ENCODE data around the gene EBP.

EBP gene

DNA sequence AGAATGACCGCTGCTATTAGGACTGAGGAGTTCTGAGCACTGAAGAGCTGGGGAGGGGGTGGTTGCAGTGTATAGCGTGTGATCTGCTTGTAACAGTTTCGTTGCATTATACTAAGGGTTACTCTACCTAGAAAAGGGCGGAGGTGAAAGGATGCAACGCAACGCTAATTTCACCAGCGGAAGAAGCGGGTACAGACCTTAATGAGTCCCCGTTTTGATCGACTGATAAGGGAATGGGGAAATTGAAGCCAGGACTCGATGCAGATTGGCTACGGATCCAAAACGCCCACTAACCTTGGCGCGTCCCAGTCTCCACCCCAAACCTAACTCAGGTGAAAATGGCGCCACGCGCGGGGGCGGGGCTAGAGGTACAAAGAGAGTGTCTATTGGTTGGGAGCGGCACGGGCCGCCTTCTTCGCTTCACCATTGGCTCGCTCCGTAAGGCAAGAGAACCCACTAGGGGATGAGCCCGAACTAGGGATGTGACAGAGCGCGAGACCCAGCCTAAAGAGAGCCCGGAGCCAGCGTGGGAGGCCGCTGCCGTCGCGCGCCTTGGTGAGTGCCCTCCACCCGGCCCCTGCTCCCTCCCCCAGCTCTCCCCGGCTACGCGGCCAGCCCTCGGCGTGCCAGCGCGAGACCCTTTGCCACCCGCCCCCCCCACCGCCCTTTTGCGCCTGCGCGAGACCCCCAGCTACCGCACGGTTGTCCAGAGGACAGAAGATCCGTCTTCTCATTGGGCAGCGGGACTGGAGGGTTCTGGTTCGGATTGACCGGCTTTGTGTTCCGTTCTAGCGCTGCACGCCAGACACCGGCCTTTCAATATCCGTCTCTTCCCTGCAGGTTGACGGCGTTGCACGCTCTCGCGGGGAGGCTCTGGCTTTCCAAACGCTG lies at the start of gene EBP:
Gene EBP (plus strand): TSS at position 456 of the 891 bp plus-strand sequence. CDS start 1,964 bp downstream, outside the sequence.
- peak; percentile 84 for DNase-seq (ENCODE audit: low read depth, low spot score)
- in situ Hi-C loops (cut with HindIII; ENCODE audit: low sequenced_read_pairs) = no loop called here
- TF ChIP-seq, protein P1, sequence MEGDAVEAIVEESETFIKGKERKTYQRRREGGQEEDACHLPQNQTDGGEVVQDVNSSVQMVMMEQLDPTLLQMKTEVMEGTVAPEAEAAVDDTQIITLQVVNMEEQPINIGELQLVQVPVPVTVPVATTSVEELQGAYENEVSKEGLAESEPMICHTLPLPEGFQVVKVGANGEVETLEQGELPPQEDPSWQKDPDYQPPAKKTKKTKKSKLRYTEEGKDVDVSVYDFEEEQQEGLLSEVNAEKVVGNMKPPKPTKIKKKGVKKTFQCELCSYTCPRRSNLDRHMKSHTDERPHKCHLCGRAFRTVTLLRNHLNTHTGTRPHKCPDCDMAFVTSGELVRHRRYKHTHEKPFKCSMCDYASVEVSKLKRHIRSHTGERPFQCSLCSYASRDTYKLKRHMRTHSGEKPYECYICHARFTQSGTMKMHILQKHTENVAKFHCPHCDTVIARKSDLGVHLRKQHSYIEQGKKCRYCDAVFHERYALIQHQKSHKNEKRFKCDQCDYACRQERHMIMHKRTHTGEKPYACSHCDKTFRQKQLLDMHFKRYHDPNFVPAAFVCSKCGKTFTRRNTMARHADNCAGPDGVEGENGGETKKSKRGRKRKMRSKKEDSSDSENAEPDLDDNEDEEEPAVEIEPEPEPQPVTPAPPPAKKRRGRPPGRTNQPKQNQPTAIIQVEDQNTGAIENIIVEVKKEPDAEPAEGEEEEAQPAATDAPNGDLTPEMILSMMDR (IDR thresholded peaks at IDR 0.05; ENCODE audit: low read depth, low read length) = no peak
- peak within 1 kb of the TSS; percentile 65 for H3K4me3 ChIP-seq (ENCODE audit: low read depth, low read length)

DNA sequence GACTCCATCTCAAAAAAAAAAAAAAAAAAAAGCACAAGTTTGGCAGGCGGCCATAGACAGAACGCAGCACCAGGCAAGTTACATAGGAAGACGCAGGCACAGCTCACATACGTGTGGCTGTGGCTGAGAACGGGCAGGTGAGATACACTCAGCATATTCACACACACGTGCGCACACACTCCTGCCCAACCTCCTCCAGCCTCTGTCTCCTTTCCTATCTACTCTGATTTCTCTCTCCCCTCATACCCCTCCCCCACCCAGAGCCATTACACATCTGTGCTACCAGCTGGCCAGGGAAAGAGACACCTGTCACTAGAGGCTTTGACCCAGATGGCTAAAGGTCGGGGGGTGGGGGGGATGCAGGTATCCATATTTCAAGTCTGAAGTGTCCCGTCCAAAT lies 49.4 kb upstream of the EBP start:
- in situ Hi-C loops (cut with HindIII; ENCODE audit: low sequenced_read_pairs) = no loop called here
- TF ChIP-seq, protein P1 (IDR thresholded peaks at IDR 0.05; ENCODE audit: low read depth, low read length) = no peak
- DNase-seq (ENCODE audit: low read depth, low spot score) = no peak
- H3K4me3 ChIP-seq (ENCODE audit: low read depth, low read length) = no peak overlapping the region

DNA sequence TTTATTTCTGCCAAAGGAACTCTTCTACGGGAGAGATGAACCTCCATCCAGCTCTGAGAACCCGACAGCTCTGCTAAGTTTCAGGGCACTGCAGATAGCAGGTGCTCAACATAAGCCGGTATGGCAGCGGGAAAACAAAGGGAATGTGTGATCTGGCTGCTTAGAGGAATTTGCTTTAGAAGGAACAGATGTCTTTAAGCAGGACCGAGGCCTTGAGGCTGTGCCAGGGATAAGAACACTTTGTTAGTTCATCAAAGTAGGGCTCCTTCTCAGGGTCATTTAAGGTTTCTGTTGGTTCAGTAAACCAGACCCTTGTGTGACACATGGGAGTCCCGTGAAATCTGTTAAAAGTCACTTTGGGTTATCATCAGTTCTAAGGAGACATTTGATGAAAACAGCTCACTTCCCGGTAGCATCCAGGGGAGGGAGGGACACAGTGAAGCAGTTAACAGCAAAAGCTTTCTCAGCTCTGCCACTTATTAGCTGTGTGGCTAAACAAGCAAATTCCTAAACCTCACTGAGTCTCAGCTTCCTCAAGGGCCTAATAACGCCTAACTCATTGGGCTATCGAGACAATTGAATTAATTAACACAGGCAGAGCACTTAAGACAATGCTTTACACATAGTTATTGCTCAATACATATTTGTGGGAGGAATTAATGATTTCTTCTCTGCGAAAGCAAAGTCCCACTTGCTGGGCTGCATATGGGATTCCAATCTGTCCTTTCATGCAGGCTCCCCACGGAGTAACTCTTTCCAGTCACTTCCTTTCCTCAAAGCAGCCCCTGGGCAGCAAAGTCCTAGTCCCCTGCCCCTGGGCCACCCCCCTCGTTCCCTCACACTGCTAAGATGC lies 48.5 kb upstream of the EBP start:
- in situ Hi-C loops (cut with HindIII; ENCODE audit: low sequenced_read_pairs) = no loop called here
- DNase-seq (ENCODE audit: low read depth, low spot score) = peak; percentile 18
- H3K4me3 ChIP-seq (ENCODE audit: low read depth, low read length) = no peak overlapping the region
- TF ChIP-seq, protein P1 (IDR thresholded peaks at IDR 0.05; ENCODE audit: low read depth, low read length) = no peak

DNA sequence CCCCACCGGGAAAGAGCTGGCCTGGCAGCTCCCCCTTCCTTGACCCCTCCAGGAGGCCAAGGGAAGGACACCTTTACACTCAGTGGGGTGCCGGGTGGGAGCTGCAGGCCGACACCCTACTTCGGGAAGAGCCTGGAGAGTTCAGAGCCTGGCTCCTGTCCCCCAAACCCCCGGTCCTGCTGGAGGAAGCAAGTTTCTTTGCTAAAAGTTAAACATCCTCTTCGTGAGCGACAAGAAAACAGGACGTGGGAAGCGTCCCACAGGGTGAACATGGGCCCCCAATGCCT lies 48.0 kb upstream of the EBP start:
- H3K4me3 ChIP-seq (ENCODE audit: low read depth, low read length) = no peak overlapping the region
- DNase-seq (ENCODE audit: low read depth, low spot score) = no peak
- in situ Hi-C loops (cut with HindIII; ENCODE audit: low sequenced_read_pairs) = no loop called here
- TF ChIP-seq, protein P1 (IDR thresholded peaks at IDR 0.05; ENCODE audit: low read depth, low read length) = no peak

DNA sequence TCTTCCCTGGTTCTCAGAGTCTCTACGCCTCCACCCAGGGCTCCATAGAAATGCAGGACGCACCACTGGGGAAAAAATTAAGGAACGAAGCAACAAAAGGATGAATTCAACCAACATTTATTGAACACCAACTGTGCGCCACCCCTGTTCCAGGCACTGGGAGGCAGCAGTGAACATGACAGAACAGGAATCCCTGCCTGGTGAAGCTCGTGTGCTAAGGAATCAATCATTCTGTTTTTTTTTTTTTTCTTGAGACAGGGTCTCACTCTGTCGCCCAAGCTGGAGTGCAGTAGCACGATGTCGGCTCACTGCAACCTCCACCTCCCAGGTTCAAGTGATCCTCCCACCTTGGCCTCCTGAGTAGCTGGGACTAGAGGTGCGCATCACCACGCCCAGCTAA lies 47.5 kb upstream of the EBP start:
- TF ChIP-seq, protein P1 (IDR thresholded peaks at IDR 0.05; ENCODE audit: low read depth, low read length) = peak; percentile 27
- DNase-seq (ENCODE audit: low read depth, low spot score) = no peak
- in situ Hi-C loops (cut with HindIII; ENCODE audit: low sequenced_read_pairs) = no loop called here
- H3K4me3 ChIP-seq (ENCODE audit: low read depth, low read length) = no peak overlapping the region

DNA sequence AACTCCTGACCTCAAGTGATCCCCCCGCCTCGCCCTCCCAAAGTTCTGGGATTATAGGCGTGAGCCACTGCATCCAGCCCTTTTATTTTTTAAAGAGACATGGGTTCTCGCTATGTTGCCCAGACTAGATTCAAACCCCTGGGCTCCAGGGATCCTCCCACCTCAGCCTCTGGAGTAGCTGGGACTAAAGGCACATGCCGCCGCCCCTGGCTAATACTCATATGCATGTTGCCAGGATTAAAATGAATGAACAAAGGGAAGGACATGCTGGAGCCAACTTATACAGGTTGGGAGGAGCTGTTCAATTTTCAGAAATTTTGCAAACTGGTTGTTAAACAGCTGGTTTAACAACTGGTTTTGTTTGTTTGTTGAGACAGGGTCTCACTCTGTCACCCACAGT lies 47.0 kb upstream of the EBP start:
- in situ Hi-C loops (cut with HindIII; ENCODE audit: low sequenced_read_pairs) = no loop called here
- H3K4me3 ChIP-seq (ENCODE audit: low read depth, low read length) = no peak overlapping the region
- TF ChIP-seq, protein P1 (IDR thresholded peaks at IDR 0.05; ENCODE audit: low read depth, low read length) = no peak
- DNase-seq (ENCODE audit: low read depth, low spot score) = no peak

Data from astrocyte of the spinal cord (primary cell).